HFF-Myc (cell line): ENCODE measurements around the gene JMJD8.
A peak's percentile ranks its signal among the peaks of the same experiment; 100 is the strongest.

Source experiments
- DNase-seq: peaks from one replicate; pipeline ENCODE4 v3.0.0-alpha.2; 2011; ENCODE audit warnings: low read depth; ENCODE audit errors: extremely low read depth
- H3K4me3 ChIP-seq: replicated peaks from 2 replicates; pipeline ENCODE4 v1.5.1; 2011; ENCODE audit warnings: low read depth, mild to moderate bottlenecking, control low read depth, low read length
- CTCF ChIP-seq: IDR thresholded peaks from 2 replicates; pipeline ENCODE4 v1.5.1; 2012; ENCODE audit warnings: mild to moderate bottlenecking, low read depth, low read length, control low read depth; ENCODE audit errors: missing control alignments

Gene JMJD8

GRCh38 chr16:641326-642188, 42.6 kb downstream of the JMJD8 start, which contains the start of gene MCRIP2:
Gene MCRIP2 (plus strand): TSS chr16:641828. CDS start chr16:641992, 164 bp downstream.
- peak within 1 kb of the TSS; percentile 55 for H3K4me3 ChIP-seq
- DNase-seq = no peak
- no peak for TF ChIP-seq CTCF

- TF ChIP-seq CTCF = no peak
- DNase-seq = no peak
- H3K4me3 ChIP-seq = peak overlapping the region; percentile 55; the same call in 1 of the 2 replicates
These were observed 43.5 kb downstream of the JMJD8 start for GRCh38 chr16:640614-641013.

GRCh38 chr16:638836-639235, 45.3 kb downstream of the JMJD8 start:
- TF ChIP-seq CTCF = no peak
- no peak for DNase-seq
- H3K4me3 ChIP-seq = no peak overlapping the region

GRCh38 chr16:638034-638543, 46.0 kb downstream of the JMJD8 start:
- no peak overlapping the region for H3K4me3 ChIP-seq
- no peak for DNase-seq
- TF ChIP-seq CTCF = no peak

GRCh38 chr16:637081-638018, 46.8 kb downstream of the JMJD8 start:
- DNase-seq = no peak
- H3K4me3 ChIP-seq = peak overlapping the region; percentile 87

More at GRCh38 chr16:637081-638018, 46.8 kb downstream of the JMJD8 start:
- no peak for TF ChIP-seq CTCF
